Gastrocnemius medialis (tissue), 4 donors: ENCODE results near the gene ADRM1. TPM values are rescaled to one million over a fixed set of nuclear protein-coding genes. Genes with fewer than 3 reads are reported as not detected.

Source experiments
- ATAC-seq, 2 donors: fragments of 150-250 bp; one replicate each; pipeline ENCODE4 v1.9.1; 2016
- DNase-seq, 2 donors: peaks; one replicate each; pipeline ENCODE4 v3.0.0-alpha.2; 2019
- H3K27ac ChIP-seq, 4 donors: fragments of 200-600 bp; sonication (generic); 1 replicate in 1 of 4; 2 replicates in 3 of 4; pipeline ENCODE4 v1.5.1; 2016 to 2018; ENCODE audit warnings: mild to moderate bottlenecking in 2 of 4, moderate library complexity in 1 of 4
- H3K27me3 ChIP-seq, 3 donors: fragments of 200-600 bp; sonication (generic) in 2 of 3; 1 replicate in 1 of 3; 2 replicates in 2 of 3; pipeline versions ENCODE4 v1.5.1 to v1.6.0; 2016 to 2019; ENCODE audit warnings: mild to moderate bottlenecking in 1 of 3, moderate library complexity in 1 of 3
- H3K36me3 ChIP-seq, 2 donors: fragments of 200-600 bp; sonication (generic) in 1 of 2; one replicate each; pipeline ENCODE4 v1.5.1; 2017 to 2018
- H3K4me1 ChIP-seq, 2 donors: fragments of 200-600 bp; sonication (generic) in 1 of 2; one replicate each; pipeline ENCODE4 v1.5.1; 2016 to 2017; ENCODE audit warnings: mild to moderate bottlenecking in 2 of 2
- H3K4me3 ChIP-seq, 4 donors: fragments of 200-600 bp; sonication (generic) in 3 of 4; 1 replicate in 1 of 4; 2 replicates in 3 of 4; pipeline ENCODE4 v1.5.1; 2016 to 2019; ENCODE audit warnings: mild to moderate bottlenecking in 2 of 4
- H3K9me3 ChIP-seq, 3 donors: fragments of 200-600 bp; sonication (generic) in 2 of 3; 1 replicate in 1 of 3; 2 replicates in 2 of 3; pipeline ENCODE4 v1.5.1; 2016 to 2019
- CTCF ChIP-seq, 5 experiments: fragments of 450-650 bp in 3 of 5; fragments of 200-600 bp in 2 of 5; sonication (generic) in 2 of 5; IDR thresholded peaks in 4 of 5; conservative IDR thresholded peaks in 1 of 5; 1 replicate in 4 of 5; 2 replicates in 1 of 5; pipeline ENCODE4 v1.5.1; 2016 to 2019; ENCODE audit warnings: antibody characterized with exemption in 5 of 5, mild to moderate bottlenecking in 3 of 5, moderate library complexity in 3 of 5
- POLR2A ChIP-seq, 2 donors: fragments of 450-650 bp; IDR thresholded peaks; one replicate each; pipeline ENCODE4 v1.6.1; 2017; ENCODE audit warnings: antibody characterized with exemption in 2 of 2, mild to moderate bottlenecking in 2 of 2, moderate library complexity in 2 of 2
- in situ Hi-C, 4 donors: fragments of 200-750 bp; cut with MboI; loops; one replicate each; pipeline versions ENCODE4 v1.15.0 to v1.8.0; 2017; ENCODE audit warnings: low sequenced_read_pairs in 4 of 4
- intact Hi-C: fragments of 100-400 bp; cut with DNase I; formaldehyde crosslinking; loops from one replicate; pipeline ENCODE4 v1.15.1; 2023; ENCODE audit warnings: low total_unique reads
- total RNA-seq, 4 donors: library from RNA; depleted of rRNA; stranded (reverse); fragments of >200 nt; gene quantifications; one replicate each; pipeline versions ENCODE4 v1.1.0 to v1.2.3, GENCODE V29; 2016

ADRM1 gene
- total RNA-seq, 4 donors from 2014 or later = 389 to 644 (median 611) TPM

GRCh38 chr20:62277253-62277652 lies 25.5 kb upstream of the ADRM1 start:
- Histone ChIP-seq H3K4me1 (peaks cover 18 to 32% of the 10 kb centered on the region in 2 donors), H3K27me3 (no peaks in the 10 kb centered on the region), H3K9me3 (no peaks in the 10 kb centered on the region), H3K36me3 (peaks cover 0 to 47% of the 10 kb centered on the region in 2 donors), H3K27ac (peak overlapping the region; percentile 77 to 95 (median 90)), H3K4me3 (no peak overlapping the region)
- TF ChIP-seq POLR2A (IDR thresholded peaks at IDR 0.05) = no peak
- peak in 1 of 2 donors; percentile 69 for DNase-seq
- intact Hi-C loops = no loop called here
- in situ Hi-C loops = loop anchor here in 1 of 4 donors (25.0 kb wide), 1 partner anchor 110 kb away; the partner anchor contains the start of gene RPS21
- peak in 1 of 2 donors; percentile 22 for ATAC-seq

- TF ChIP-seq POLR2A (IDR thresholded peaks at IDR 0.05) = no peak
- no peak for TF ChIP-seq CTCF (IDR thresholded peaks at IDR 0.05 in 4 of 5, conservative IDR thresholded peaks at IDR 0.05 in 1 of 5)
- no peaks in the 10 kb centered on the region for H3K9me3 ChIP-seq
- no peak overlapping the region for H3K27ac ChIP-seq
- peaks cover 0 to 44% of the 10 kb centered on the region in 2 donors for H3K36me3 ChIP-seq
- in situ Hi-C loops = loop anchor here in 1 of 4 donors (25.0 kb wide), 1 partner anchor 107 kb away; the partner anchor contains the start of gene RPS21
- DNase-seq (no peak), ATAC-seq (no peak)
- peaks cover 32 to 58% of the 10 kb centered on the region in 2 donors for H3K4me1 ChIP-seq
- H3K4me3 ChIP-seq = no peak overlapping the region
- no peaks in the 10 kb centered on the region for H3K27me3 ChIP-seq
- intact Hi-C loops = no loop called here
Observed at GRCh38 chr20:62280303-62280702, 22.5 kb upstream of the ADRM1 start.

GRCh38 chr20:62281161-62281933 lies 21.4 kb upstream of the ADRM1 start:
- ATAC-seq = no peak
- peak overlapping the region; percentile 88 to 90 (median 89) for H3K27ac ChIP-seq

GRCh38 chr20:62282103-62282502 lies 20.7 kb upstream of the ADRM1 start:
- peaks cover 18 to 44% of the 10 kb centered on the region in 2 donors for H3K4me1 ChIP-seq
- H3K9me3 ChIP-seq = no peaks in the 10 kb centered on the region
- in situ Hi-C loops (loop anchor here in 1 of 4 donors (25.0 kb wide), 1 partner anchor 105 kb away; the partner anchor contains the start of gene RPS21), intact Hi-C loops (loop anchor here (2.0 kb wide), 1 partner anchor 21 kb away; the partner anchor contains the start of gene ADRM1)
- H3K4me3 ChIP-seq = no peak overlapping the region
- DNase-seq (no peak), ATAC-seq (no peak)
- TF ChIP-seq POLR2A (IDR thresholded peaks at IDR 0.05) = no peak
- peaks cover 0 to 62% of the 10 kb centered on the region in 2 donors for H3K36me3 ChIP-seq
- peak overlapping the region; percentile 88 to 90 (median 89) for H3K27ac ChIP-seq
- H3K27me3 ChIP-seq = no peaks in the 10 kb centered on the region

More at GRCh38 chr20:62281161-62281933, 21.4 kb upstream of the ADRM1 start:
- no peak for DNase-seq
- intact Hi-C loops (no loop called here), in situ Hi-C loops (loop anchor here in 1 of 4 donors (25.0 kb wide), 1 partner anchor 106 kb away; the partner anchor contains the start of gene RPS21)
- Histone ChIP-seq H3K27me3 (no peaks in the 10 kb centered on the region), H3K4me1 (peaks cover 26 to 50% of the 10 kb centered on the region in 2 donors), H3K36me3 (peaks cover 0 to 54% of the 10 kb centered on the region in 2 donors), H3K4me3 (no peak overlapping the region), H3K9me3 (no peaks in the 10 kb centered on the region)
- TF ChIP-seq POLR2A (IDR thresholded peaks at IDR 0.05) = no peak
- TF ChIP-seq CTCF (IDR thresholded peaks at IDR 0.05 in 4 of 5, conservative IDR thresholded peaks at IDR 0.05 in 1 of 5) = no peak

GRCh38 chr20:62282877-62283503 lies 19.8 kb upstream of the ADRM1 start:
- in situ Hi-C loops (loop anchor here in 1 of 4 donors (25.0 kb wide), 1 partner anchor 104 kb away; the partner anchor contains the start of gene RPS21), intact Hi-C loops (loop anchor here (2.0 kb wide), 1 partner anchor 20 kb away; the partner anchor contains the start of gene ADRM1)
- peaks cover 14 to 35% of the 10 kb centered on the region in 2 donors for H3K4me1 ChIP-seq
- no peak overlapping the region for H3K4me3 ChIP-seq
- peaks cover 0 to 64% of the 10 kb centered on the region in 2 donors for H3K36me3 ChIP-seq
- TF ChIP-seq CTCF (IDR thresholded peaks at IDR 0.05 in 4 of 5, conservative IDR thresholded peaks at IDR 0.05 in 1 of 5) (no peak), POLR2A (IDR thresholded peaks at IDR 0.05) (peak in 1 of 2 donors; percentile 10)
- no peaks in the 10 kb centered on the region for H3K9me3 ChIP-seq
- peak overlapping the region; percentile 88 to 90 (median 89) for H3K27ac ChIP-seq
- ATAC-seq (peak; percentile 94 to 95), DNase-seq (peak; percentile 81 to 91)
- H3K27me3 ChIP-seq = no peaks in the 10 kb centered on the region
